Testis (tissue), 3 donors: ENCODE data around the gene TSPAN7. TPM values are rescaled to one million over a fixed set of nuclear protein-coding genes. Genes with fewer than 3 reads are reported as not detected.

Source experiments
- DNase-seq: peaks from one replicate; pipeline ENCODE4 v3.0.0-alpha.2; 2019
- H3K27ac ChIP-seq, 2 donors: fragments of 200-600 bp; sonication (generic); one replicate each; pipeline ENCODE4 v1.5.1; 2019
- H3K27me3 ChIP-seq: fragments of 200-600 bp; sonication (generic); one replicate; pipeline ENCODE4 v1.5.1; 2019
- H3K36me3 ChIP-seq: fragments of 200-600 bp; sonication (generic); one replicate; pipeline ENCODE4 v1.5.1; 2017; ENCODE audit warnings: low read depth; ENCODE audit errors: missing control alignments
- H3K4me1 ChIP-seq: fragments of 200-600 bp; sonication (generic); one replicate; pipeline ENCODE4 v1.5.1; 2019
- H3K4me3 ChIP-seq, 2 donors: fragments of 200-600 bp; sonication (generic); one replicate each; pipeline ENCODE4 v1.5.1; 2017 to 2019
- H3K9me3 ChIP-seq: fragments of 200-600 bp; sonication (generic); one replicate; pipeline ENCODE4 v1.5.1; 2017
- POLR2A ChIP-seq: fragments of 450-650 bp; IDR thresholded peaks from one replicate; pipeline ENCODE4 v1.6.1; 2017; ENCODE audit warnings: antibody characterized with exemption, mild to moderate bottlenecking, moderate library complexity
- WGBS, 2 donors: methylation state at CpG; one replicate each; pipeline ENCODE4 v1.1.5; 2018; 5-methylcytosine and 5-hydroxymethylcytosine counted together
- intact Hi-C: fragments of 100-400 bp; cut with DNase I; formaldehyde crosslinking; loops from one replicate; pipeline ENCODE4 v1.15.1; 2023; ENCODE audit warnings: low total_unique reads
- polyA plus RNA-seq: library from polyadenylated mRNA; stranded (reverse); fragments of 350-450 nt; fragmentation: Illumina TruSeq; extraction: RNeasy Lipid Tissue Mini Kit (QIAGEN cat#74804); gene quantifications from one replicate; pipeline ENCODE4 v1.2.3, GENCODE V29; 2014; ENCODE audit warnings: low read depth, low replicate concordance; ENCODE audit not compliant: insufficient read depth
- total RNA-seq, 2 donors: library from RNA; depleted of rRNA; stranded (reverse); fragments of >200 nt; gene quantifications; one replicate each; pipeline ENCODE4 v1.2.3, GENCODE V29; 2016
- TF ChIP-seq, protein P1 (sequence below), 3 experiments: fragments of 450-650 bp in 2 of 3; fragments of 200-600 bp in 1 of 3; sonication (generic) in 1 of 3; IDR thresholded peaks; one replicate each; pipeline ENCODE4 v1.5.1; 2016 to 2019; ENCODE audit warnings: antibody characterized with exemption in 3 of 3, mild to moderate bottlenecking in 2 of 3, moderate library complexity in 1 of 3

TSPAN7 gene
- total and polyA plus RNA-seq, 3 donors from 2014 or later: 5.7 to 21.5 (median 6.4) TPM

DNA sequence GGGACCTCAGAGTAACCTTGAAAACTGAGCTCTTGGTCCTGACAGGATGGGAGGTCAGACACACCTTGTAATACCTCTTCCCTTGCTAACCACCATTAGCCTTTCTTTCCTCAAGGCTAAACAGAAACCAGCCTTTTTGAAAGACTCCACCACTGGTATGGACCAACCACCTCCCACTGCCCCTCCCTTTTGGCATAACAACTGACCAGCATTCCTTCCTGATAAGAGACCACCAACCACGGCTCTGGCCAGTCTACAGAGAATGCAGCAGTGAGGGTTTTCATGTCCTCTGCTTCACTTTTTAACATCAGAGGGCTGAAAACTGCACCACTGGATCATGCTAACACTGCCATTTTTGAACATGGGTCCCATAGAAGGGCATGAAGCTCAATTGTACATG is 139.7 kb downstream of the TSPAN7 start:
- 40% methylated on average over 1 of the region's 1 CpG; no CpG with 5 or more reads in 1 of the 2 donors for WGBS, 2 donors
- no peak for TF ChIP-seq POLR2A
- TF ChIP-seq, protein P1, sequence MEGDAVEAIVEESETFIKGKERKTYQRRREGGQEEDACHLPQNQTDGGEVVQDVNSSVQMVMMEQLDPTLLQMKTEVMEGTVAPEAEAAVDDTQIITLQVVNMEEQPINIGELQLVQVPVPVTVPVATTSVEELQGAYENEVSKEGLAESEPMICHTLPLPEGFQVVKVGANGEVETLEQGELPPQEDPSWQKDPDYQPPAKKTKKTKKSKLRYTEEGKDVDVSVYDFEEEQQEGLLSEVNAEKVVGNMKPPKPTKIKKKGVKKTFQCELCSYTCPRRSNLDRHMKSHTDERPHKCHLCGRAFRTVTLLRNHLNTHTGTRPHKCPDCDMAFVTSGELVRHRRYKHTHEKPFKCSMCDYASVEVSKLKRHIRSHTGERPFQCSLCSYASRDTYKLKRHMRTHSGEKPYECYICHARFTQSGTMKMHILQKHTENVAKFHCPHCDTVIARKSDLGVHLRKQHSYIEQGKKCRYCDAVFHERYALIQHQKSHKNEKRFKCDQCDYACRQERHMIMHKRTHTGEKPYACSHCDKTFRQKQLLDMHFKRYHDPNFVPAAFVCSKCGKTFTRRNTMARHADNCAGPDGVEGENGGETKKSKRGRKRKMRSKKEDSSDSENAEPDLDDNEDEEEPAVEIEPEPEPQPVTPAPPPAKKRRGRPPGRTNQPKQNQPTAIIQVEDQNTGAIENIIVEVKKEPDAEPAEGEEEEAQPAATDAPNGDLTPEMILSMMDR (IDR thresholded peaks at IDR 0.05): no peak
- intact Hi-C loops: no loop called here
- no peaks in the 10 kb centered on the region for H3K9me3 ChIP-seq
- no peaks in the 10 kb centered on the region for H3K27me3 ChIP-seq
- H3K4me3 ChIP-seq: no peak overlapping the region
- H3K4me1 ChIP-seq: no peaks in the 10 kb centered on the region
- no peak overlapping the region for H3K27ac ChIP-seq
- H3K36me3 ChIP-seq: no peaks in the 10 kb centered on the region
- DNase-seq: no peak

DNA sequence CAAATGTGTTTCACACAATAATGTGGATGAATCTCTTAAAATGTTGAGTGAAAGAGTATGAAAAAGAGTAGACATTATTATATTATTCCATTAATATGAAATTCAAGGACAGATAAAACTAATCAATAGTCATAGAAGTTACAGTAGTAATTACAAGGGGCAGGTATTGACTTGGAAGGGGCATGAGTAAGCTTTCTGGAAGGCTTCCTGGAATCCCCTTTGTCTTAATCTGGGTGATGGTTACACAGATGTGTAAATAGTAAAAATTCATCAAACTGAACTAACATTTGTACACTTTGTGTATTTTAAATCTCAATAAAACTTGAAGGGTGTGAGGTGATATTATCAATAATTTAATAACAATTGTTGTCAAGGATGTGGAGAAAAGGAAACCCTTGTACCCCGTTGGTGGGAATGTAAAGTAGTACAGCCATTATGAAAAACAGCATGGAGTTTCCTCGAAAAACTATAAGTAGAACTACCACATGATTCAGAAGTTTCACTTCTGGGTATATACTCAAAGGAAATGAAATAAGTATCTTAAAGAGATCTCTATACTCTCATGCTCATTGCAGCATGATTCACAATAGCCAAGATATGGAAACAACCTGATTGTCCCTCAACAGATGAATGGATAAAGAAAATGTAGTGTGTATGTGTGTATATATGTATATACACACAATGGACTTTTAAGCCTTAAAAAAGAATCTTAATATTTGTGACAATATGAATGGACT is 143.0 kb downstream of the TSPAN7 start:
- intact Hi-C loops: no loop called here
- WGBS, 2 donors: 89 to 91% methylated on average over 2 of the region's 2 CpGs
- Histone ChIP-seq H3K4me1 (no peaks in the 10 kb centered on the region), H3K27ac (no peak overlapping the region), H3K4me3 (no peak overlapping the region), H3K9me3 (no peaks in the 10 kb centered on the region), H3K36me3 (no peaks in the 10 kb centered on the region), H3K27me3 (no peaks in the 10 kb centered on the region)
- DNase-seq: no peak
- TF ChIP-seq POLR2A: no peak
- TF ChIP-seq, protein P1 (IDR thresholded peaks at IDR 0.05): no peak

DNA sequence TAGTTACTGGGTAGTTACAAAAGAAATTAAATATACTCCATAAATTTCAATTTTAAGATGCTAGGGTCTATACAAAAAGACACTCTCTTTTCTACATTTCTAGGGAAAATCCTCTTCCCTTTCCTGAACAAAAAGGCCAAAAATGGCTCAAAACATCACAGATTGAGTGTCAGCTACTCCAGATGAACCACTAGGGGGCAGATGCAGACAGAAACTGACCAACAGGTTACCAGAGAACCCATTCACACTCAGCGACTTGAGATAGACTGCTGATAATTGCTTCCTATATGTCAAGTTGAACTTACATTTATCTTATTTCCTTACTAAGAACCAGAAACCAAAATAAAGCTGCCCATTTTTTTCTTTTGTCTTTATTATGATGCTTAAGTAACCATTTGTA is 156.5 kb downstream of the TSPAN7 start:
- H3K4me3 ChIP-seq: no peak overlapping the region
- H3K27me3 ChIP-seq: no peaks in the 10 kb centered on the region
- H3K36me3 ChIP-seq: no peaks in the 10 kb centered on the region
- no peak overlapping the region for H3K27ac ChIP-seq
- DNase-seq: peak; percentile 15
- 39 to 50% methylated on average over 1 of the region's 1 CpG for WGBS, 2 donors
- H3K4me1 ChIP-seq: no peaks in the 10 kb centered on the region
- intact Hi-C loops: no loop called here
- TF ChIP-seq POLR2A: no peak
- TF ChIP-seq, protein P1 (IDR thresholded peaks at IDR 0.05): peak in 2 of 3 experiments; percentile 39 to 40
- no peaks in the 10 kb centered on the region for H3K9me3 ChIP-seq

DNA sequence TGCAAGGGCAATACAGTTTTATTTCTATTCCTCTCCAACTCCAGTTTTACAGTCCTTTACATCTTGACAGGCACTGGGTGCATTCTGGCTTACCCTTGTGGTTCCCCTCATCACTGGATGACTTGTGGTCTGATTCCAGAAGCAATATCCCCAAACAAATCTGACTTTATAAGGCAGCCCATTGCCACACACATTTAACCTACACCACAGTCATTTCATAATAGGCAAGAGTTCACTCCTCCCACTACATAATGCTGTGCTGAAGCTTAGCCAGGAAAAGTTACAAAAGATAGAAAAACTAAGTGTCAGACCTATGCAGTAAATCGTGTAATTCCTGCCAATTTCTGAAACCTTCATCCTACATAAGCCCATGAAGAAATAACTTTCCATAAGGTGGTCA is 157.0 kb downstream of the TSPAN7 start:
- H3K4me3 ChIP-seq: no peak overlapping the region
- WGBS, 2 donors: 80 to 90% methylated on average over 1 of the region's 1 CpG
- DNase-seq: no peak
- H3K27ac ChIP-seq: no peak overlapping the region
- H3K9me3 ChIP-seq: no peaks in the 10 kb centered on the region
- TF ChIP-seq, protein P1 (IDR thresholded peaks at IDR 0.05): no peak
- no peak for TF ChIP-seq POLR2A
- H3K4me1 ChIP-seq: no peaks in the 10 kb centered on the region
- H3K36me3 ChIP-seq: no peaks in the 10 kb centered on the region
- intact Hi-C loops: no loop called here
- no peaks in the 10 kb centered on the region for H3K27me3 ChIP-seq

DNA sequence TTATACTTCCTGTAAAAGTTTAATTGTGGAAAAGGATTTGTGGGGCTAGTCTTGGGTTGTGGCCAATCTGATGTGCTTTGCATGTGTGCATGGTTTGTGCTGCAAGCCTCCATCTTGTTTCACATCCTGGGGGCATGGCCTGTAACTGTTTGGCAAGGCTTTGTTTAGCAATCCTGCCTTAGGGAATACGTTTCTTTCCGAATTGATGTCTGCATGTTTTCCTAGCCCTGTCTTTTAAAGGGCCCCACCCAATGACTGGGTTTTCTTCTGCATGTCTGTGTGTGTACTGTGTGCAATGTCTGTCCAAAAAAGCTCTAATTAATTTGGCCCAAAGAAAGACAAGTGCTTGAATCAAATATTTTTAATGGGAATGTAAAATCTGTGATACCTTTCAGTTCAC is 165.3 kb downstream of the TSPAN7 start:
- TF ChIP-seq, protein P1 (IDR thresholded peaks at IDR 0.05): no peak
- no peak for TF ChIP-seq POLR2A
- 23 to 41% methylated on average over 2 of the region's 2 CpGs for WGBS, 2 donors
- DNase-seq: no peak
- intact Hi-C loops: no loop called here
- H3K36me3 ChIP-seq: no peaks in the 10 kb centered on the region
- H3K27me3 ChIP-seq: no peaks in the 10 kb centered on the region
- H3K9me3 ChIP-seq: no peaks in the 10 kb centered on the region
- H3K4me1 ChIP-seq: no peaks in the 10 kb centered on the region
- no peak overlapping the region for H3K4me3 ChIP-seq
- no peak overlapping the region for H3K27ac ChIP-seq
